Measurements from ENCODE around the gene KANK2. TPM values are rescaled to one million over a fixed set of nuclear protein-coding genes. Genes with fewer than 3 reads are reported as not detected.
"Not testable (repeated sequence)": the region's sequence is repeated elsewhere in the genome, so short reads cannot be mapped to it uniquely, and the experiment has no call there.

Gene KANK2
- total RNA-seq, 1 donor from 2014 or later: 170 TPM

- DNase-seq (ENCODE audit: low spot score): not testable (repeated sequence)
Measured at GRCh38 chr19:11140023-11140538, 57.3 kb downstream of the KANK2 start.

GRCh38 chr19:11138601-11139300, 58.6 kb downstream of the KANK2 start:
- peak; percentile 74 for DNase-seq (ENCODE audit: low spot score)

GRCh38 chr19:11137542-11138384, 59.6 kb downstream of the KANK2 start:
- DNase-seq (ENCODE audit: low spot score): peak; percentile 89

GRCh38 chr19:11136400-11137101, 60.8 kb downstream of the KANK2 start:
- no peak for DNase-seq (ENCODE audit: low spot score)

- no peak for DNase-seq (ENCODE audit: low spot score)
Measured at GRCh38 chr19:11131471-11131870, 65.9 kb downstream of the KANK2 start.

GRCh38 chr19:11130824-11131455, 66.4 kb downstream of the KANK2 start:
- peak; percentile 82 for DNase-seq (ENCODE audit: low spot score)

- no peak for DNase-seq (ENCODE audit: low spot score)
Measured at GRCh38 chr19:11127905-11128304, 69.4 kb downstream of the KANK2 start.

GRCh38 chr19:11125994-11126685, 71.2 kb downstream of the KANK2 start:
- peak; percentile 85 for DNase-seq (ENCODE audit: low spot score)

GRCh38 chr19:11124157-11124556, 73.2 kb downstream of the KANK2 start:
- not testable (repeated sequence) for DNase-seq (ENCODE audit: low spot score)

- no peak for DNase-seq (ENCODE audit: low spot score)
Measured at GRCh38 chr19:11123114-11123513, 74.2 kb downstream of the KANK2 start.

- not testable (repeated sequence) for DNase-seq (ENCODE audit: low spot score)
Measured at GRCh38 chr19:11121963-11122362, 75.4 kb downstream of the KANK2 start.

GRCh38 chr19:11116507-11116906, 80.8 kb downstream of the KANK2 start:
- DNase-seq (ENCODE audit: low spot score): no peak

- DNase-seq (ENCODE audit: low spot score): no peak
Measured at GRCh38 chr19:11115895-11116446, 81.4 kb downstream of the KANK2 start.

GRCh38 chr19:11115042-11115441, 82.3 kb downstream of the KANK2 start:
- DNase-seq (ENCODE audit: low spot score): no peak

Other genes starting within 250 kb of the KANK2 start
- 140 TPM for gene SMARCA4, start 236.5 kb downstream of the KANK2 start, total RNA-seq
- 78.2 TPM for gene LDLR, start 108.1 kb downstream of the KANK2 start, total RNA-seq
- 1.4 TPM for gene SPC24, start 41.8 kb downstream of the KANK2 start, total RNA-seq
- gene ANGPTL8, start 42.1 kb upstream of the KANK2 start, total RNA-seq: not detected
- 125 TPM for gene DOCK6, start 65.0 kb upstream of the KANK2 start, total RNA-seq
- not detected for gene TSPAN16, start 98.6 kb upstream of the KANK2 start, total RNA-seq
- 58.1 TPM for gene RAB3D, start 142.1 kb upstream of the KANK2 start, total RNA-seq
- 185 TPM for gene TMEM205, start 148.7 kb upstream of the KANK2 start, total RNA-seq
- 44.4 TPM for gene CCDC159, start 149.0 kb upstream of the KANK2 start, total RNA-seq
- gene PLPPR2, start 157.9 kb upstream of the KANK2 start, total RNA-seq: 25.5 TPM
- gene SWSAP1, start 177.1 kb upstream of the KANK2 start, total RNA-seq: 4.3 TPM
- 6.7 TPM for gene EPOR, start 186.8 kb upstream of the KANK2 start, total RNA-seq
- 44.2 TPM for gene RGL3, start 221.8 kb upstream of the KANK2 start, total RNA-seq
- 0.78 TPM for gene ODAD3, start 237.6 kb upstream of the KANK2 start, total RNA-seq
- 267 TPM for gene PRKCSH, start 238.1 kb upstream of the KANK2 start, total RNA-seq